Nephron progenitor cell (in vitro differentiated cells): ENCODE data around the gene HK3.

Experiments used
- DNase-seq: peaks from one replicate; pipeline ENCODE4 v3.0.0; 2021
- H3K27ac Mint-ChIP-seq: 2 replicates; pipeline ENCODE4 v1.8.0; 2021; ENCODE audit warnings: mild to moderate bottlenecking, moderate library complexity, mixed read lengths
- H3K27me3 Mint-ChIP-seq: 2 replicates; pipeline ENCODE4 v1.8.0; 2021; ENCODE audit warnings: mild to moderate bottlenecking, low read depth, mixed read lengths; ENCODE audit not compliant: poor library complexity
- H3K36me3 Mint-ChIP-seq: 2 replicates; pipeline ENCODE4 v1.8.0; 2021; ENCODE audit warnings: low read depth, mixed read lengths
- H3K4me1 Mint-ChIP-seq: 2 replicates; pipeline ENCODE4 v1.8.0; 2021; ENCODE audit warnings: mixed read lengths
- H3K4me3 Mint-ChIP-seq: 2 replicates; pipeline ENCODE4 v1.8.0; 2021; ENCODE audit warnings: mild to moderate bottlenecking, moderate library complexity, mixed read lengths
- H3K9me3 Mint-ChIP-seq: 2 replicates; pipeline ENCODE4 v1.8.0; 2021; ENCODE audit warnings: mild to moderate bottlenecking, moderate library complexity, mixed read lengths
- TF ChIP-seq, protein P1 (sequence below): fragments of 200-600 bp; sonication (generic); IDR thresholded peaks from 2 replicates; pipeline ENCODE4 v1.5.0; 2021; ENCODE audit warnings: antibody characterized with exemption

Gene HK3

DNA sequence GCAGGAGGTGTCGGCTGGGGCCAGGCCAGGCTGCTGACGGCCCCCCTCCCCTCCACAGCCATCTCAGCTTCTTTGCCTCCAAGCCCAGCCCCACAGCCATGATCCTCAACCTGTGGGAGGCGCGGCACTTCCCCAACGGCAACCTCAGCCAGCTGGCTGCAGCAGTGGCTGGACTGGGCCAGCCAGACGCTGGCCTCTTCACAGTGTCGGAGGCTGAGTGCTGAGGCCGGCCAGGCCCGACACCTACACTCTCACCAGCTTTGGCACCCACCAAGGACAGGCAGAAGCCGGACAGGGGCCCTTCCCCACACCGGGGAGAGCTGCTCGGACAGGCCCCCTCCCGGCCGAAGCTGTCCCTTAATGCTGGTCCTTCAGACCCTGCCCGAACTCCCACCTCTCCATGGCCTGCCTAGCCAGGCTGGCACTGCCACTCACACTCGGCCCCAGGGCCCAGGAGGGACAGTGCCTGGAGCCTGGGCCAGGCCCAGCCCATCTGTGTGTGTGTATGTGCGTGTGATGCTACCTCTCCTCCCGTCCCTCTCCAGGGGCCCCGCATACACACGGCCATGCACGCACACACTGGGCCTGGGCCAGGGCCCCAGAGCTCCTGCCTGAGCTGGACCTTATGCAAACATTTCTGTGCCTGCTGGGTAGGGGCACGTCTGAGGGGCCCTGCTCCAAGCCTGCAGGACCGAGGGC lies 19.3 kb downstream of the HK3 start:
- Mint-ChIP-seq H3K36me3 (no peaks in the 10 kb centered on the region), H3K27me3 (peaks cover 16% of the 10 kb centered on the region), H3K4me1 (peaks cover 25% of the 10 kb centered on the region), H3K4me3 (no peak overlapping the region), H3K9me3 (no peaks in the 10 kb centered on the region), H3K27ac (no peak overlapping the region)
- DNase-seq: no peak
- TF ChIP-seq, protein P1, sequence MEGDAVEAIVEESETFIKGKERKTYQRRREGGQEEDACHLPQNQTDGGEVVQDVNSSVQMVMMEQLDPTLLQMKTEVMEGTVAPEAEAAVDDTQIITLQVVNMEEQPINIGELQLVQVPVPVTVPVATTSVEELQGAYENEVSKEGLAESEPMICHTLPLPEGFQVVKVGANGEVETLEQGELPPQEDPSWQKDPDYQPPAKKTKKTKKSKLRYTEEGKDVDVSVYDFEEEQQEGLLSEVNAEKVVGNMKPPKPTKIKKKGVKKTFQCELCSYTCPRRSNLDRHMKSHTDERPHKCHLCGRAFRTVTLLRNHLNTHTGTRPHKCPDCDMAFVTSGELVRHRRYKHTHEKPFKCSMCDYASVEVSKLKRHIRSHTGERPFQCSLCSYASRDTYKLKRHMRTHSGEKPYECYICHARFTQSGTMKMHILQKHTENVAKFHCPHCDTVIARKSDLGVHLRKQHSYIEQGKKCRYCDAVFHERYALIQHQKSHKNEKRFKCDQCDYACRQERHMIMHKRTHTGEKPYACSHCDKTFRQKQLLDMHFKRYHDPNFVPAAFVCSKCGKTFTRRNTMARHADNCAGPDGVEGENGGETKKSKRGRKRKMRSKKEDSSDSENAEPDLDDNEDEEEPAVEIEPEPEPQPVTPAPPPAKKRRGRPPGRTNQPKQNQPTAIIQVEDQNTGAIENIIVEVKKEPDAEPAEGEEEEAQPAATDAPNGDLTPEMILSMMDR: no peak

DNA sequence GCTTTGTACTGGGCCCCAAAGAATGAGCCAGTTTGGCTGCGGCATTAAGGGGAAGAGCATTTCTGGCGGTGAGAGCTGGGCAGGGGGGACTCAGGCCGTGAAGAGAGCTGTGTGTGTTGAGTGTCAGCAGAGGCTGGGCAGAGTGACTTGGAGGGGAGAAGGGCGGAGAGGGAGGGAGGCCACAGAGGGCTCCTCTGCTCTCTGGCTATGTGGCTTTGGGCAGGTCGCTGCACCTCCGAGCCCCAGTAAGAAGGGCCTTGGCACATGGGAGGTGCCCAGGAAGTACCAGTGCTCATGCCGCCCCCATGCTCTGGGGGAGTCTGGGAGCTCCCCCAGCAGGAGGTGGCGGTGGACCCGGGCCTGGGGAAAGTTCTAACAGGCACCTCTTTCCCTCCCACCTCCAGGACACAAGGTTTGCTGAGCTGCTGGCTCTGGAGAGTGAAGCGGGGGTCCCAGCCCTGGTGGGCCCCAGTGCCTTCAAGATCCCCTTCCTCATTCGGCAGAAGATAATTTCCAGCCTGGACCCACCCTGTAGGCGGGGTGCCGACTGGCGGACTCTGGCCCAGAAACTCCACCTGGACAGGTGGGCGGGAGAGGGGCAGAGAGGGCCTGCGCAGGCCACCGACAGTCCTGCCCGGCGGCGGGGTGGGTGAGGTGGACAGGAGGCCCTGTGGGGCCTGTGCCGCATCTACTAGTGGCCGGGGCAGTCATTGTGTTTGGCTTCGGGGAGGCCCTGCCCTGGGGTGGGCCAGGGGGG lies 20.1 kb downstream of the HK3 start:
- H3K4me3 Mint-ChIP-seq: no peak overlapping the region
- H3K4me1 Mint-ChIP-seq: peaks cover 18% of the 10 kb centered on the region
- peak overlapping the region; percentile 39 for H3K27ac Mint-ChIP-seq
- no peaks in the 10 kb centered on the region for H3K36me3 Mint-ChIP-seq
- TF ChIP-seq, protein P1: no peak
- H3K27me3 Mint-ChIP-seq: peaks cover 16% of the 10 kb centered on the region
- no peak for DNase-seq
- H3K9me3 Mint-ChIP-seq: no peaks in the 10 kb centered on the region

DNA sequence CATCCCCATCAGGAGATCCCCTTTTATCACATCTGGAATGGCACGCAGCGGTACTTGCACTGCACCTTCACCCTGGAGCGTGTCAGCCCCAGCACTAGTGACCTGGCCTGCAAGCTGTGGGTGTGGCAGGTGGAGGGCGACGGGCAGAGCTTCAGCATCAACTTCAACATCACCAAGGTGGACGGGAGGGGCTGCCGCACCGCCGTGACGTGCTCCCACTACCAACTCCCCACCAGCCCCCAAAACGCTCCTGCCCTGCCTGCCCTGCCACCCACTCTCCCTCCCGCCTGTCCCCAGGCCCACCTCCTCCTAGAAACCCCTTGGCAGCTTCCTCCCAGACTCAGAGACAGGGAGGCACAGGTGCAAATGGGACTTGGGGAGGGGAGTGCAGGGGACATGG lies 20.7 kb downstream of the HK3 start:
- Mint-ChIP-seq H3K9me3 (no peaks in the 10 kb centered on the region), H3K27me3 (peaks cover 16% of the 10 kb centered on the region), H3K27ac (no peak overlapping the region), H3K4me1 (peaks cover 23% of the 10 kb centered on the region), H3K36me3 (no peaks in the 10 kb centered on the region), H3K4me3 (no peak overlapping the region)
- TF ChIP-seq, protein P1: no peak
- no peak for DNase-seq

DNA sequence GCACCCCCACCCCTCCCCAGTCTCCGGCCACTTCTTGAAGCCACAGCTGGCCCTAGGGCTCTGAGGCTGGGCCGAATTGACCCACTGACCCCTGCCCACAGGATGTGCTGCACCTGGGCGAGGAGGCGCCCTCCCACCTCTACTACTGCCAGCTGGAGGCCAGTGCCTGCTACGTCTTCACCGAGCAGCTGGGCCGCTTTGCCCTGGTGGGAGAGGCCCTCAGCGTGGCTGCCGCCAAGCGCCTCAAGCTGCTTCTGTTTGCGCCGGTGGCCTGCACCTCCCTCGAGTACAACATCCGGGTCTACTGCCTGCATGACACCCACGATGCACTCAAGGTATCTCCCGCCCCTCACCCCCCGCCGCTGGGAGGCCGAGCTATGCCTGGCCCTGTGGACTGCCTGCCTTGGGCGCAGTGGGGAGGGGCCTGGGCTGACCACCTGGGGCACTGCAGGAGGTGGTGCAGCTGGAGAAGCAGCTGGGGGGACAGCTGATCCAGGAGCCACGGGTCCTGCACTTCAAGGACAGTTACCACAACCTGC lies 21.3 kb downstream of the HK3 start:
- peaks cover 21% of the 10 kb centered on the region for H3K27me3 Mint-ChIP-seq

DNA sequence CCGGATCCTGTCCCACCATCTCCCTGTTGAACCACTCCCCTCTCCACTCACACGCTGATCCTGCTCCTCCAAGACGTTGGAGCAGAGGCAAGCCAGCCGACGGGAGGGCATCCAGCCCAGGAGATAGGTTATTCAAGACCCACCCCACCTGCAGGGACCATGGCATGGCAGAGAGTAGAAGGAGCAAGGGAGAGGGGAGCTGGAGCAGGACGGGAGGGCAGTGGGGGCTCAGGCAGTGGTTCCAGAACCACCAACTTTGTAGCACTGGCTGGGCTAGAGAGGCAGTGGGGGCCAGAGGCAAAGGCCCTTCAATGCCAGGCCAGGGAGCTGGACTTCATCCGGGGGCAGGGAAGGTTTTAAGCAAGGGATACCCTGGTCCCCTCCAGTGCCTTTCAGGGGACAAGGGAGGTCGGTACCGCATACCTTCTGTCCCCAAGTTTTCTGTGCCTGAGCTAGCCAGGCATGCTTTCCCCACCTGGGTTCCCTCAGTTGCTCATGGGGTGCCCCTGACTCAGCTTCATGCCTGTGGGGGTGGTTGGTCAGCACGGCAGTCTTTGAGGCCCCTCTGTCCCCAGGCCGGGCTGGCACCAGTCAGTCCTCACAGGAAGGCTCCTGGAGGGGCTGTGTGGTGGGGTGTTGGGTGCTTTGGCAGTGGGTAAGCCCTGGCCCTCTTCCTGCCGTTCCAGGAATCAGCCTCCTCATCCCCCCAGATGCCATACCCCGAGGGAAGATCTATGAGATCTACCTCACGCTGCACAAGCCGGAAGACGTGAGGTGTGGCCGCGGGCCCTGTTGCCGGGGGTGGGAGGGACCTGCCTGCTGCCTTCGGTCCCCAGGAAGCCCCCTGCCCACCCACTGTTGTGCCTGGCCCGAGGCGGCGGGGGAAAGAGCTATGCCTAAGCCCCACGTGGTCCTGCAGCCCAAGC lies 22.4 kb downstream of the HK3 start:
- TF ChIP-seq, protein P1: no peak
- no peaks in the 10 kb centered on the region for H3K36me3 Mint-ChIP-seq
- H3K27me3 Mint-ChIP-seq: peaks cover 21% of the 10 kb centered on the region
- H3K4me1 Mint-ChIP-seq: peaks cover 27% of the 10 kb centered on the region
- H3K4me3 Mint-ChIP-seq: no peak overlapping the region
- H3K9me3 Mint-ChIP-seq: no peaks in the 10 kb centered on the region
- DNase-seq: no peak
- H3K27ac Mint-ChIP-seq: no peak overlapping the region

More for the DNA sequence above, 21.3 kb downstream of the HK3 start:
- H3K27ac Mint-ChIP-seq: no peak overlapping the region
- DNase-seq: no peak
- no peaks in the 10 kb centered on the region for H3K36me3 Mint-ChIP-seq
- H3K9me3 Mint-ChIP-seq: no peaks in the 10 kb centered on the region
- H3K4me1 Mint-ChIP-seq: peaks cover 27% of the 10 kb centered on the region
- TF ChIP-seq, protein P1: no peak
- no peak overlapping the region for H3K4me3 Mint-ChIP-seq
